GM15510 (cell line): Measurements from ENCODE around the gene IL1R1.

Source experiments
- POLR2A ChIP-seq: IDR thresholded peaks from 3 replicates; pipeline ENCODE4 v1.6.1; 2011; ENCODE audit warnings: borderline replicate concordance; ENCODE audit not compliant: insufficient read length; ENCODE audit errors: extremely low read depth

IL1R1 gene

GRCh38 chr2:102122909-102123308 lies 19.6 kb upstream of the IL1R1 start:
- no peak for TF ChIP-seq POLR2A

- TF ChIP-seq POLR2A: no peak
Measured at GRCh38 chr2:102126169-102126568, 16.4 kb upstream of the IL1R1 start.

- no peak for TF ChIP-seq POLR2A
Measured at GRCh38 chr2:102126660-102127059, 15.9 kb upstream of the IL1R1 start.

GRCh38 chr2:102129082-102129481 lies 13.5 kb upstream of the IL1R1 start:
- no peak for TF ChIP-seq POLR2A

- no peak for TF ChIP-seq POLR2A
Measured at GRCh38 chr2:102129951-102130646, 12.4 kb upstream of the IL1R1 start.

GRCh38 chr2:102130647-102130991 lies 11.9 kb upstream of the IL1R1 start:
- no peak for TF ChIP-seq POLR2A

- TF ChIP-seq POLR2A: no peak
Measured at GRCh38 chr2:102131564-102131963, 11.0 kb upstream of the IL1R1 start.

- no peak for TF ChIP-seq POLR2A
Measured at GRCh38 chr2:102137138-102137537, 5.4 kb upstream of the IL1R1 start.

- TF ChIP-seq POLR2A: no peak
Measured at GRCh38 chr2:102138331-102138730, 4.2 kb upstream of the IL1R1 start.

- no peak for TF ChIP-seq POLR2A
Measured at GRCh38 chr2:102139851-102140250, 2.7 kb upstream of the IL1R1 start.

GRCh38 chr2:102140377-102140776 lies 2.2 kb upstream of the IL1R1 start:
- no peak for TF ChIP-seq POLR2A

GRCh38 chr2:102141011-102141943 lies 1.3 kb upstream of the IL1R1 start:
- TF ChIP-seq POLR2A: no peak

- no peak for TF ChIP-seq POLR2A
Measured at GRCh38 chr2:102142829-102143449, 393 bp downstream of the IL1R1 start.

- no peak for TF ChIP-seq POLR2A
Measured at GRCh38 chr2:102143450-102143985, 972 bp downstream of the IL1R1 start.

GRCh38 chr2:102144128-102144527 lies 1.6 kb downstream of the IL1R1 start:
- no peak for TF ChIP-seq POLR2A
